Loucy (cell line): ENCODE measurements around the gene CCHCR1.

Experiments
- CTCF ChIP-seq: fragments of 200-600 bp; sonication (generic); conservative IDR thresholded peaks from 2 replicates; pipeline ENCODE4 v1.5.1; 2014; ENCODE audit warnings: mild to moderate bottlenecking, antibody characterized with exemption, low read length
- EZH2phosphoT487 ChIP-seq: fragments of 200-600 bp; IDR thresholded peaks from 2 replicates; pipeline ENCODE4 v1.6.1; 2018; ENCODE audit warnings: antibody characterized with exemption, mild to moderate bottlenecking, moderate library complexity, borderline replicate concordance

- no peak for TF ChIP-seq CTCF
- no peak for TF ChIP-seq EZH2phosphoT487
Measured at GRCh38 chr6:31110825-31111582, 46.6 kb downstream of the CCHCR1 start.
